Measurements from ENCODE around the gene ENPP3.

Gene ENPP3

GRCh38 chr6:131636880-131637792 is at the start of gene ENPP3:
Gene ENPP3 (plus strand): TSS chr6:131637302. CDS start chr6:131637385, 83 bp downstream.
- DNase-seq (ENCODE audit: low spot score) = no peak

- no peak for DNase-seq (ENCODE audit: low spot score)
Observed at GRCh38 chr6:131587909-131588308, 49.2 kb upstream of the ENPP3 start.

DNA sequence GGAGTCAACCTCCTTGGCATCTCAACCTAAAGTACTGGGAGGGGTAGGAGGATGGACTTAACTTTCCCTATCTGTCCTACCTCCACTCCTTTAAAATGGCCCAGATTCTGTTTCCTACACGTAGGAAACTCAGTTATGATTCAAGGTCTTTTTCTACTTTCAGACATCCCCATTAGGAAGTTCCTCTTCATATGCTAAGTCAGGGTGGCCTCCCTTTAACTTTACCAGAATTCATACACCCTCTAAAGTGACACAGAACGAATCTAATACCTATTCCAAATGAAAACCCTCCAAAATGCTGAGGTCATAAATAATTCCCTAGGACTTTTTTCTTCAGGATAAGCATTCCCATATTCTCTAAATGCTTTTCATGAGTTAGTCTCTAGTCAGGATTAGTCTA is 48.5 kb upstream of the ENPP3 start:
- DNase-seq (ENCODE audit: low spot score) = no peak

- no peak for DNase-seq (ENCODE audit: low spot score)
Observed at GRCh38 chr6:131592935-131593334, 44.2 kb upstream of the ENPP3 start.

DNA sequence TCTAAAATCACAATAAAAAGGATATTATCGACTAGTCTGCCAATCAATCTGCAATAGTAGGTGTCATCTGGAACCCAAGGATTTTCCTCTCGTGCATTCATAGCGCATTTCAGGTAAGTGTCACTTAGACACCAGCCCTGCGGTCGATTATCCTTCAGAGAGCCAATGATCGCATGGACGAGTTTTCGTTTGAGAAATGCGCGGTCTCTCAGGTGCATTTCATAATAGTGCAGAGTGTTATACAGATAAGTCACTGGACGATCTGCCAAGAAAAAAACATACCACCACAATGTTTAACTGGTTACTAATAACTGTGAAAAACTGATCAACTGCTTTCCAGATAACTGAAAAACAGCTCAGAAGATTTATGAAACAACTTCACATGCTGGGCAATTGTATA is 43.0 kb upstream of the ENPP3 start:
- DNase-seq (ENCODE audit: low spot score) = no peak

DNA sequence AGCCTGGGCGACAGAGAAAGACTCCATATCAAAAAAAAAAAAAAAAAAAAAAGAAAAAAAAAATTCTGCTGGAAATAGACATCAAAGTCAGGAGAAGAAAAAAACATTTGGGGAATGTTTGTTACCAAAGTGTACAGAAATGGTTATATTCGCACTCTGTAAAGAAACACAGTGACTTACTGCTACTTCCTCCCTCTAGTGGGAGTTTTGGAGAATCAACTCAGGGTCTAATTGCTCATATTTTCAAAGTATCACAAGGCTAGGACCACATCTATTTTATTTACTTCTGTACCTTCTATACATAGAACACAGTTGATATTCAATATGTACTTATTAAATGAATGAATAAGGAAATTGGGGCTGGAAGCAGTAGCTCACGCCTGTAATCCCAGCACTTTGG is 39.7 kb upstream of the ENPP3 start:
- DNase-seq (ENCODE audit: low spot score) = no peak

GRCh38 chr6:131600716-131601115 is 36.4 kb upstream of the ENPP3 start:
- no peak for DNase-seq (ENCODE audit: low spot score)

DNA sequence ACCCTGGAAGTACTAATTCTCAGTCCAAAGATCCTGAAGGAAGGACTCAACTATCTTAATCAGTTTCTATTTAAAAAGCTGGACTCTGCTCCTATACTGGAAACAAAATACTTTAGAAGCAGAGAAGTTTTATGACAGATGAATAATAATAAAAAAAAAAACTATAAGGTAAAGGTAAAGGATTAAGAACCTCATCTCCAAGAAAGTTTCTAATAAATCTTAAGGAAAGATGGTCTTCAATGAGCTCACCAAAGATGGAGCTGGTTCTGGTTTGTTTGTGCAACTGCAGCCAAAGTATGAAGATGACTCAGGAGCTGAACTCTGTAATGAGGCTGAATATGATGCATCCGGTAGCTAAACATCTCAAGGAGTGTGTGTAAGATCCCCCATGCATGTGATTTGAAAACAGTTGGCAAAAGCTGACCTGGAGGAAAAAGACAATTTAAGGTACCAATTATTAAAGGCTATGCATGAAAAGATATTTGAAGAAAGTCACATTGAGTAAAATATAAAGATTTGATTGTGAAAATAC is 34.3 kb upstream of the ENPP3 start:
- no peak for DNase-seq (ENCODE audit: low spot score)

DNA sequence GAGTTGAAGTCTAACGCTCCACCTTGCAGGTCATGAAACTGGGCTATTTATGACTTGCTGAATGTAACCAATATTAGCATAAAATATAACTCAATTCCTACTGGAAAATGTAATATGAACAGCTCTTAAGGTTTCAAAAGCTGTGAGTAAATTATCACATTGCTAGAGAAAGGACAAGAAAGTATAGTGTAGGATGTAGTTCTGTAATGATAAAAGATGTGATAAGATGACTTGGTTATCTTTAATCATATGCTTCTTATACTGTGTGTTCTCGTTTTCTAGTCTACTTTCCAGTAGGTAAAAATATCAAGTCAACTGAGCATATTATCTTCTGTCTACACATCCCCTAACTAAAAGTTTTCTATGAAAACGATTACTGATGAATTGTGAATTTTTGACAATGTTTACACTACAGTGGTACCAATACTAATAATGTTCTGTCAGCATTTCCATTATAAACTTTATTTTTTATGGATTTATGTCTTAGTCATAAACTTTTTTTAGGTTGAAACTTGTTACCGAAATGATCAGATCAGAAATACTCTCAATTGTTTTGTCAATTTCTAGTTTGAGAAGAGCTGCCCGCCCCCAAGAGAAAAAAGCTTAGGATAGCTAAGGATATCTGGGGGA is 23.7 kb upstream of the ENPP3 start:
- DNase-seq (ENCODE audit: low spot score) = no peak

DNA sequence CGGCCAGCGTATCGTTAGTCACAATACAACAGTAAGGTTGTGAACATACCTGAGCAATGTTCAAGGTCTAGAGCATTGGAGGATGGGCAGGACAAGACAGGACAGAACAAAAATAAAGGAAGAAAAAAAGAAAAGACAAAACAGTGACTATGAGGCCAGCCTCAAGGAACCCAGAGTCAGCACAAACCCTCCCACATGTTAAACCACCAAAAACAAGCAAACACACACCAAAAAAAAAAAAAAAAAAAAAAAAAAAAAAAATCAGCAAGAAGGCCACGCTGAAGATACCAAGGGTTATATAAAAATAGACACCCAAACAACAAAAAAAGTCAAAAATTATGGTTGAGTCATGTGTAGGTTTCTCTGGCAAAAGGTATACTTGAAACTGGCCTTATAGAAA is 21.8 kb upstream of the ENPP3 start:
- DNase-seq (ENCODE audit: low spot score) = no peak

DNA sequence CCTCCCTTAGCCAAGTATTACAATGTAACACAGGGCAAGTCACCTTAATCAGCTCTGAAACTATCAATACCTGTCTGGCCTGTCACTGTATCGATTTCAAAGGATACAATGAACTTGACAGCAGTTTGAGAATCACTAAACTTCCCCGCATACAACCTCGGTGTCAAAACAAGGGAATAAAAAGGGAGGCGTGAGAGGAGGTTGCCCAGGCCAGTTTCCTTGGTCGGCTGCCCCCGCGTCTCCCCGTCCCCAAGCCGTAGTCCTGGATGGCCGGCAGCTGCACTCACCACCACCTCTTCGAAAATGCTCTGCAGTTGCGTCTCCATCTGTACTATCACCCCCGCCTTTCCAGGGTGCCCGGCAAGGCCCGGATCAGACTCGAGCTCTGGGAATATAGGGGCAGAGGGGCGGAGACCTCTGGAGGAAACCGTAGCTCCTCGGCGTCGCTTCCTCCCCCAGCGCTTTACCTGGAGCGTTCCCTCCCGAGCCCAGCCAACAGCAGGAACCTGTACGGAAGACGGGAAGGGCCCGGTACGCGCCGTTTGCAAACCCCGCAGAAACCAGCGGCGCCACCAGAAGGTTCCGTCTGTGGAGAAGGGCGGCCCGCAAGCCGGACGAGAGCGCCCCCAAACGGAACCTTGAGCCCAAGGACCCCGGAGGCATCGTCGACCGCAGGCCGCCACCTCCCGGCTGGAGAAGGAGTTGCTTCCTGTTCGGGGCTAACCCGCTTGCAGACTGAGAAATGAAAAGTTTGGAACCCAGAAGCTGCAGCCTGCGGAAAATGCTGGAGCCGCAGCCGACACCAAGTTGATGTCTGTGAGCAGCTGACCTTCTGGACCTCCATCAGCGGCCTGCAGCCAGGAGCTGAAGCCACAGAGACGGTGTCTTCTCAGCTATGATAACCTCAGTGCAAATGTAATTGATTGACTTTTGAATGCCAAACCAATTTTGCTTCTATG is 9.1 kb upstream of the ENPP3 start, which contains the start of gene MED23:
Gene MED23 (minus strand): TSS at position 519 of the 959 bp plus-strand sequence. CDS start 193 bp downstream, at position 326.
- DNase-seq (ENCODE audit: low spot score) = peak; percentile 91

DNA sequence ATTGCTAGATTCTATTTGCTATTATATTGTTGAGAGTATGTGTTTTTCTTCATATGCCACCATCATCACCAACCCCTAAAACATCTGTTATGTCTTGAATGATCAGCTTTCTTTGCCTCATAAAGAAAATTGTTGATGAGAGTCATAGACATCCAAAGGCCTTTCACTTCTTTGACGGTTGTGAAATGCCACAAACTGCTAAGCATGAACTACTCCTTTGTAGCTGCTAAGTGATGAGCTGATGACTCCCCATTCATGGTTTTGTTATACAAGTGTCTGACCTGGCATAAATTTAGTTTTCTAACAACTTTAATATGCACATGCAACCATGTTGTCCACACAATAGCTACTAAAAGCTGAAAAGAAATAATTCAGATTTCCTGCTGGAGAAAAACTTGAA is 8.4 kb upstream of the ENPP3 start:
- no peak for DNase-seq (ENCODE audit: low spot score)

- no peak for DNase-seq (ENCODE audit: low spot score)
Observed at GRCh38 chr6:131629651-131630050, 7.5 kb upstream of the ENPP3 start.

DNA sequence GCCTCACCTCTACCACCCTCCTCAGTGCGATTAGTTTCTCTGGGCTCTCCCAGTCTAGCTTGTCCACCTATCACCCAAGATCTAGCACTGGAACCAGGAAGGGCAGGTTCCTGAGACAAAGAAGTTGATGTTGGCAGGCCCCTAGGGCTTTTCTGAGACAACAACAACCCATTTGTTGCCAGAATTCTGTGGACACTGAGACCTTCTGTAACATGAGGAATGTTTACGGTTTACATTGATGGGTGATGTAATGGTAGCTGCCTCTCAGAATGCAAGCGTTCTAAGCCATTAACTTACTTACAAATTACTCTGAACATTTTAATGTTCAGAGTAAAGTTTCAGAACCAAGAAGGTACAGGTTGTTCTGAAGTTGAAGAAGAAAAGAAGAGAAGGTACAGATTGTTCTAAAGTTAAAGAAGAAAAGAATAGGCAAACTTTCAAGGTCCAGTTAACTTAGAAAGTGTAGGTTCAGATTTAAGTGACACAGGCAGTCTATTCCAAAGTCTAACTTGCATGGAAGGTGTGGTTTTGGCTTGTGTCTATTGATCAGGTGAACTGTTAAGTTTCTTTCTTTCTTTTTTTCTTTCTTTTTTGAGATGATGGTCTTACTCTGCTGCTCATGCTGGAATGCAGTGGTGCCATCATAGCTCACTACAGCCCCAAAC is 5.3 kb upstream of the ENPP3 start:
- no peak for DNase-seq (ENCODE audit: low spot score)

GRCh38 chr6:131635384-131636340 is 1.4 kb upstream of the ENPP3 start:
- DNase-seq (ENCODE audit: low spot score) = no peak

- DNase-seq (ENCODE audit: low spot score) = no peak
Observed at GRCh38 chr6:131638013-131638412, 911 bp downstream of the ENPP3 start.

DNA sequence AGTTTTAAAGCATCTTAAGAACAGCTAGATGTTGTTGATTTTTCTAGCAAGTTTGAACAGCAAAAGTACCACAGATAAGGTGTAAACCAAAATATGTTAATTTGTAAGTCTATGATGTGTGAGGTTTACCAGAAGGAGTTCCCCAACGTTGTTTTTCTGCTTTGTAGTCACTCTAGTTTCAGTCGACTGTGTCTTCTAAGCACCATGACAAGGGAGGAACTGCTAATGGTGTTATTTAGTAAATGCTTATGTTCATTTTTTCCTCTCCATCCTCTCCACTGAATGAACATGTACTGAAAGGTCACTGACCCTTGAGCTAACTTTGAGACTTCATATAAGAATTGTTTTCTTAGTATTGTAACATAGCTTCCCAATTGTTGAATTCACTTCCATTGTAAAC is 3.0 kb downstream of the ENPP3 start:
- DNase-seq (ENCODE audit: low spot score) = no peak

- DNase-seq (ENCODE audit: low spot score) = no peak
Observed at GRCh38 chr6:131640576-131640975, 3.5 kb downstream of the ENPP3 start.

GRCh38 chr6:131641554-131641953 is 4.5 kb downstream of the ENPP3 start:
- DNase-seq (ENCODE audit: low spot score) = no peak

DNA sequence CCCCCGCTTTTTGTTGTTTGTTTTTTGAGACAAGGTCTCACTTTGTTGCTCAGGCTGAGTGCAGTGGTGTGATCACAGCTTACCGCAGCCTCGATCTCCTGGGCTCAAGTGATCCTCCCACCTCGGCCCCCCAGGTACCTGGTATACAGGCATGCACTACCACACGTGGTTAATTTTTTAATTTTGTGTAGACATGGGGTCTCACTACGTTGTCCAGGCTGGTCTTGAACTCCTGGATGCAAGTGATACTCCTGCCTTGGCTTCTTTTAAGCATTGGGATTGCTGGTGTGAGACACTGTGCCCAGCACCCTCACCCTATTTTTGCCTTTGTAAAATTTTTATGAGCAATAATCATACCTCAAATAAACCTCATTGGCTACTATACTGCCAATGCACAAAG is 5.5 kb downstream of the ENPP3 start:
- no peak for DNase-seq (ENCODE audit: low spot score)

Measured in CD4-positive, alpha-beta T cell treated with Interleukin-6 at 100 ng/mL for 8 hours (primary cell).